Stimulated activated CD8-positive, alpha-beta memory T cell treated with anti-CD3 and anti-CD28 coated beads, Interleukin-12 subunit alpha, Interleukin-12 subunit beta, amount 100 ng/mL, for 4 hours (primary cell): ENCODE results near the gene MPND.

Source experiments
- DNase-seq: peaks from one replicate; pipeline ENCODE4 v3.0.0-alpha.2; 2020; ENCODE audit warnings: low read depth

MPND gene

GRCh38 chr19:4366666-4367335 is 23.4 kb downstream of the MPND start:
- DNase-seq, result no peak

- no peak for DNase-seq
Measured at GRCh38 chr19:4367336-4367723, 24.0 kb downstream of the MPND start.

- no peak for DNase-seq
Measured at GRCh38 chr19:4367781-4368127, 24.4 kb downstream of the MPND start.

GRCh38 chr19:4368128-4368820 is 24.9 kb downstream of the MPND start:
- no peak for DNase-seq

- DNase-seq, result peak; percentile 39
Measured at GRCh38 chr19:4369109-4369887, 25.9 kb downstream of the MPND start.

DNA sequence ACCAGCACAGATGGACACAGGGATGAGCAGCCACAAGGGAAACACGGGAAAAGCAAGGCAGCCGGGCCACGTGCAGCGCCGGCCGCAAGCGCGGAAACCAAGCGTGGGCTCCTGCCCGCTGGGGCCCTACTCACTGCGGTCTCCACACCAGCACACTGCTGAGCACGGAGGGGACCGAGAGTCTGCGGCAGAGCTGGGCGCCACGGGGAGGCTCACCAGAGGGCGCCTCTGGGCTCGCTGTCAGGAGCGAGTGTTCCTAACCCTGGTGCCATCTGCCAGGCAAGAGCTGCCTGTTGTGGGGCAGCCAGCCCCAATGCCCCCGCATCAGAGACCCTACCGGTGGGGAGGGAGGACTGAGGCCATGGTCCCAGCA is 26.5 kb downstream of the MPND start:
- peak; percentile 60 for DNase-seq

- DNase-seq, result no peak
Measured at GRCh38 chr19:4370418-4371041, 27.2 kb downstream of the MPND start.

- no peak for DNase-seq
Measured at GRCh38 chr19:4371247-4372164, 28.1 kb downstream of the MPND start.

- no peak for DNase-seq
Measured at GRCh38 chr19:4372165-4373012, 29.0 kb downstream of the MPND start.

GRCh38 chr19:4373013-4373367 is 29.6 kb downstream of the MPND start:
- no peak for DNase-seq

- no peak for DNase-seq
Measured at GRCh38 chr19:4373601-4374497, 30.5 kb downstream of the MPND start.

- no peak for DNase-seq
Measured at GRCh38 chr19:4374498-4375163, 31.3 kb downstream of the MPND start.

GRCh38 chr19:4375164-4376027 is 32.0 kb downstream of the MPND start:
- DNase-seq, result no peak

DNA sequence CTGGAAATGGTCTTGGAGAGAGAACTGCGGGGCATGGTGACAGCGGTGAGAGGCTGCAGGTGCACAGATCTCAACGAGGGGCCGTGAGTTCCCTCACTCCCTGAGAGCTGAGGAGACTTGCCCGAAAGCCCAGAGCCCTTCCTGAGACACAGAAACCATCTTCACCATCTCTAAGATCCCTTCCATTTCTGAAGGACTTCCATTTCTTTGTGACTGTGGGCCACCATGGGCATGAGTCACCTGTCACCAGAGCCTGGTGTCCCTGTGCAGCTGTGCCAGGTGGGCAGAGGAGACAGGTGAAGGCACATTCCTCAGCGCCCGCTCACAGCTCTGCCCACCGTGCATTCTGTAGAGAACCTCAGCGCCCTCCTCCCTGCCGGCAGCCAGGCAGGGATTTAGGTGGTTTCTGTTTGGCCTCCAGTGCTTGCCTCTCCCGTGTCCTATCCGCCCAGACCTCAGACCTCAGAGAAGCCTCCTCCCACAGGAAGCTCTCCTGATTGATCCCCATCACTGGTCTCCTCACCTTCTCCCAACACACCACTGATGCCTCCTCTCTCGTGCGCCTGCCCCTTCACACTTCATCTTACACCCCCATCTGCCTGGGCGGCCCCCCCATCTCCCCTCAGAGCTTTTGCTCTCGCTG is 32.8 kb downstream of the MPND start:
- no peak for DNase-seq

GRCh38 chr19:4376671-4376990 is 33.3 kb downstream of the MPND start:
- DNase-seq, result no peak

- DNase-seq, result no peak
Measured at GRCh38 chr19:4376991-4377781, 33.8 kb downstream of the MPND start.

DNA sequence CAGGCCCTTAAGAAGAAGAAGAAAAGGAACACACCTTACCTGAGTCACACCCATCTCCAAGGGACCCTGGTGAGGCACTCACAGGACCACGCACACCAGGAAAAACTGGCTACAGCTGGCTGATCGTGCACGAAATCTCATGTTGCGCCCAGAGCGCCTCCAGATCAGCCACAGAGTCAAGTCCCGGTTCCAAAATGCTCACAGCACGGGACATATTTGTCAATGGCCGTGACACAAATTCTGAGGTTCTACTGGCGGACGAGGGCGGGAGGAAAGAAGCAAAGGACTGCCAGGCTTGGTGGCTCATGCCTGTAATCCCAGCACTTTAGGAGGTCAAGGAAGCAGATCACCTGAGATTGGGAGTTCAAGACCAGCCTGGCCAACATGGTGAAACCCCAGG is 35.5 kb downstream of the MPND start:
- DNase-seq, result no peak
